Fibroblast of peridontal ligament (primary cell): ENCODE measurements around the gene NOS1AP.
"Not testable (repeated sequence)": the region's sequence is repeated elsewhere in the genome, so short reads cannot be mapped to it uniquely, and the experiment has no call there.

Experiments
- DNase-seq: peaks from one replicate; pipeline ENCODE4 v3.0.0-alpha.2; 2010; ENCODE audit errors: extremely low read depth

Gene NOS1AP

GRCh38 chr1:162166917-162167615 is 97.6 kb downstream of the NOS1AP start:
- DNase-seq, result no peak

- no peak for DNase-seq
Observed at GRCh38 chr1:162168261-162168660, 98.8 kb downstream of the NOS1AP start.

DNA sequence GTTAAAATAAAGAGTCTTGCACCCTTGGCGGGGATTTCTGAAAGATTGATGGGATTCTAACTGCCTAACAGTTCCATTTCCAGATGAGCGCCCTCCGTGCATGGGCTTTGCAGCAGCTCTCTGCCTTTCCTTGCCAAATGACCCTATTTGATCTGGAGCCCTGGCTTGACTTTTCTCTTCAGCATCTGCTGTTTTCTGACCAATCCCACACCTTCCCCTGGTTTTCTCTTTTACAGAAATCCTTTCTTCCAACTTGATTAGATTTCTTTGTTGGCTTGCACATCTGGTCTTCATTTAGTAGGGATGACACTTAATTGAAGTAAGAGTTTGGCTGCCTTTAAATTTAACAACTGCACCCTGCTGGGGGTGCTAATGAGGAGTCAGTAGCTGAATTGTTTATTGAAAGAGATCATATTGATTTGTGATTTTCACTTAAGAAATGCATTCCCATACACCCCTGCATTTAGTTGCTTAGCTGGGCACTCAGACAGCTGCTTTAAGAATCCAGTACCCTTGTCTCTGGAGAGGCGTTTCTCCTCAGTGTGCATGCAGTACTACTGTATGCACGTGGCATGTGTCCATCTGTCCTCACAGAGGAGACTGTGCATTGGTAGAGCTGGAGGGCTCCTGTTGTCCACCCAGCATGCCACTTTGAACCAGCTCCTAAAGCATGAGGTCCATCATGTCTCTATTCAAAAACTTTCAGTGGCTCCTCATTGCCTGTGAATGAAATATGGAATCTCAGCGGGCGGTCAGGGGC is 99.7 kb downstream of the NOS1AP start:
- DNase-seq, result peak; percentile 3

DNA sequence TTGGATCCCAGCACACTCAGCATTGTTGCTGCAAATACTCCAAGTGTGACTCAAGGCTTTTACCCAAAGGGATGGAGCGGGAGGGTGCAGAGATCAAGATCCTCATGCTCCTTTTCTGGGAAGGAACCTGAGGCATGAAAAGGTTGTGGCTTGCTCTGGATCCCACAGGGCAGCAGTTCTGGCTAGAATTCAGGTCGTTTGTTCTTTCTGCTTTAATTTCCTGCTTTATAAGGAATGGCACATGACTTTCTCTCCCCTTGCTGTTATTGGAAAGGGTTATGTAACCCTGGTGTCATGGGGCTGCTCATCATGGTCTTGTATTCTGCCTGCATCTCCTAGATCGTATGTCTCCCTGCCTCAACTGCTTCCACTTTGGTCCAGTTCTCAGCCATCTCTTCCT is 101.6 kb downstream of the NOS1AP start:
- DNase-seq, result no peak

DNA sequence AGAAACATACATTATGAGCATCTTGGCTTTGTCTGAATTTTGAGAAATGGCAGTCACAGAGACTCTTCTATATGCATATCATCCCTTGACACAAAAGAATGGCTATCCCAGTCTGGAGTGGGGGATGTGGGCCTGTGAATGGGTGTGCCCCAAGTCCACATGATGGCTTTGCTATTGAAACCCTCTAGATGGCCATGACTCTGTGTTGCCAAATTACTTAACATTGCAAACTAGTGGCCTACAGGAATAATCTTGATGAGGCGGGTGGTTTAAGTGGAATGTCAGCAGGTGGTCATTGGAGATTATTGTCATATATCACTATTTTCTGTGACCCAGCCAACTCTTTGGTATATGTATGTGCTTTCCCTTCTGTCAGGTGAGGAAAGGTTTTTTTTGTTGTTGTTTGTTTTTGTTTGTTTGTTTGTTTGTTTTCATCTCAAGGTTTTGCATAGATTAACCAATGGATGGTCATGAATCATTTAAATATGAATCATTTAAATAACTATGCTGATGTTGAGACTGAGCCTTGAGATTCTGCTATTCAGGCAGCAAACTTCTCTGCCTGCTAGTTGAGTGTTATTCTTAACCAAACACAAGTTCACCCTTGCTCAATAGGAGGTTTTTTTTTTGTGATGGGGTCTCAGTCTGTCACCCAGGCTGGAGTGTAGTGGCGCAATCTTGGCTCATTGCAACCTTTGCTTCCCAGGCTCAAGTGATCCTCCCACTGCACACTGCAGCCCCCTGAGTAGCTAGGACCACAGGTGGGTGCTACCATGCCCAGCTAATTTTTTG is 103.0 kb downstream of the NOS1AP start:
- DNase-seq, result no peak

DNA sequence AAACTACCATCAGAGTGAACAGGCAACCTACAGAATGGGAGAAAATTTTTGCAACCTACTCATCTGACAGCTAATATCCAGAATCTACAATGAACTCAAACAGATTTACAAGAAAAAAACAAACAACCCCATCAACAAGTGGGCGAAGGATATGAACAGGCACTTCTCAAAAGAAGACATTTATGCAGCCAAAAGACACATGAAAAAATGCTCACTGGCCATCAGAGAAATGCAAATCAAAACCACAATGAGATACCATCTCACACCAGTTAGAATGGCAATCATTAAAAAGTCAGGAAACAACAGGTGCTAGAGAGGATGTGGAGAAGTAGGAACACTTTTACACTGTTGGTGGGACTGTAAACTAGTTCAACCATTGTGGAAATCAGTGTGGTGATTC is 104.1 kb downstream of the NOS1AP start:
- not testable (repeated sequence) for DNase-seq

GRCh38 chr1:162174027-162174426 is 104.5 kb downstream of the NOS1AP start:
- DNase-seq, result not testable (repeated sequence)

DNA sequence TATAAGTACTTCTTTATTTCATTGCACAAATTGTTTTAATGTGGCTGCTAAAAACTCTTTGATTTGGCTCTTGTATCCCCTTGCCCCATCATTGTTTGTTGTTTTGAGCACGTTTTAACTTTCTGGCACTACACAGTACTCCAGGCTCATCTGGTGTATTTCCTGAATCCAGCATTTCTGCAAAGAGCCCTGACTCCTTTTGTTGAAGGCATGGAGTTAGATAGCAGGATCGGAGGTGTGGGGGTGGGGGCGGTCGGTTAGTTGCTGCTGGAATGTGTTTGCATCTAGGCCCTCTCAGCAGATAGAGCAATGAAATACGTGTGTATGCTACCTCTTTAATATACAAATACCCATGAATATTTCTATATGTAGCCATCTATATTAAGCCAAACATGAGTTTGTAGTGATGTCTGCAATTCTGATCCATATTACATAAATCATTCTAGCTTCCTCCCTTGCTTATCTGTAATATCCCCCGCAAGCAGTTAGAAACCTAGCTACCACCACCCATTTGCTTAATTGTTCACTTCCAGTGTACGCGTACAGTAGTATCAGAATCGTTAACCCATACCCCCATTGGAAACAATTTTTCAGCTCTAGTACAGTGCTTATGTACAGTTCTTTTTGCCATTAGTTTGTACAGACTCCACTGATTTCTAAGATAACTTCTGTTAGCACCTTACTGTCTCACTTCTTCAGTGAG is 106.0 kb downstream of the NOS1AP start:
- no peak for DNase-seq

GRCh38 chr1:162177126-162177525 is 107.6 kb downstream of the NOS1AP start:
- DNase-seq, result no peak

DNA sequence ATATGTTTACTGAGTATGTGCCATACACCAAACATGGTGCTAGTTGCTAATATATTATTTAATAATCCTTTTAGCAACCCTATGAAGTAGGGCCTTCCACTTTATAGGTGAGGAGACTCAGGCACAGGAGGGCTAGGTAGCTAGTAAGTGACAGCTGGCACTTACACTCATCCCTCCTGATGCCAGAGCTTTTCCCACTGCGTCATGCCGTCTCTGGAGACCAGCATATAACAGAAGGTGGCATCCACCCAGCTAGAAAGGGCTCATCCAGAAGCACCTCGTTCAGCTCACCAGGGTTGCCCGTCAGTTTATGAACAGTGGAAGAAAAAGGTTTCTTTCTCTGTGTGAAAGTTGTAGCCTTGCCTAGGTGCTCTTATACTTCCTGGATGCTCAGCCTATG is 108.9 kb downstream of the NOS1AP start:
- no peak for DNase-seq

DNA sequence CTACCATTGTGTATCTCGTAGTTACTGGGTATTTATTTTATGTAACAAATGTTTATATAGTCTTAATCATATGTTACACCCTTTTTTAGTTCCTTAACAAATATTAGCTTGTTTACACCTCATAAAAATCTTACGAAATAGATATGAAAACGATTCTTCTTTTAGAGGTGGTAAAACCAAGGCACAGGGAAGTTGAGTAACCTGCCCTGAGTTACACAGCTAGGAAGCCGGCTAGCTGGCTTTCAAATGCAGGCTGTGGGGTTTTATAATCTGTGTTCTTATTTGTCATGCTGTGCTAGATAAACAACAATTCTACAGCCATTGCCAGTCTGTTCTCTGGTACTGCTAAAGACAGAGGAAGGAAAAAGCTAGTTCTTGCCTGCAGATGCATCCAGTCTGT is 109.6 kb downstream of the NOS1AP start:
- DNase-seq, result no peak

DNA sequence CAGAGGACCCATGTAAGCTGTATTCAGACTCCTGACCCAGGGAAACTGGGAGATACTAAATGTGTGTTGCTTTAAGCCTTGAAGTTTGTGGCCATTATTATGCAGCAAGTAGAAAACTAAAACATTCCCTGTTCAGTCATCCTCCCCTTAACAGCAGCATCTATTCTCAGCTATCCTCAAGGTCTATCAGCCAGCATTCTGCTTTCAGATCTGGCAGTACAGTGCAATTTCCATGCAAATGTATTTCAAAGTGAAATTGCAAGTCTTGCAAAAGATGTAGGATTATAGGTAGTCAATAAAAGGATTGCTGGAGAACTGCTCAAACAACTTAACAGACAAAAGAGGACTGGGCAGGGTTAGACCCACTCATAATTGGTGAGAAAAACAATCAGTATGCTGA is 111.3 kb downstream of the NOS1AP start:
- no peak for DNase-seq

GRCh38 chr1:162182090-162182489 is 112.6 kb downstream of the NOS1AP start:
- no peak for DNase-seq

DNA sequence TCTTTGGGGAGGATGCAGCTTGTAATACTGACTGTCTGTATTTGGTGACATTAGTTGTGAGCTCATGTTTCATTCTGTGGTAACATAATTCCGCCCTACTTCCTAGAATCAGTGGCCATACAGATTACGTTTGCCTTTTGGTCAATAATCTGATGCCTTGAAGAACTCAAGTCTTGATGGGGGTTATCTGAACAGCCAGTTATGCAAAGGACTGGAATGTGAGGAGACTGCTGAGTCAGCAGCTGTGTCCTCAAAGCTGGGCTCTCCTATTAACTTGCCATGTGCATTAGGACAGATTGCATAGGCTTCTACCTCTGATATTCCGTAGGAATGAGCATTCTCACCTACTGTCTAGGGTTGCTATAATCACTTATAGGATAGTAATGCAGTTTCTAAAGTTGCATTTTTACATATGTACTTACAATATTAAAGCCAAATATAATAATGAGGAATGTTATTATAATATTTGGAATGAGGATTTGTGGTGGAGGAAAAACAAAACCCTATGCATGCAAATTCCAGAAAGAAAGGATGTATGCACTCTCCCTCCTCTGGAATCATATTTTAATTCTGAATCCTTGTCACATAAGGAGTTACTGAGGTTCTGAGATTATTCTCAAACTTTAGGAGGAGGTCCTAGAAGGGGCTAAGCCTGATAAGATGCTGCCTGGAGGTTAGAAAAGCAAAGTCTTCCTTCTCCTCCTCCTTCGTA is 116.0 kb downstream of the NOS1AP start:
- DNase-seq, result no peak

DNA sequence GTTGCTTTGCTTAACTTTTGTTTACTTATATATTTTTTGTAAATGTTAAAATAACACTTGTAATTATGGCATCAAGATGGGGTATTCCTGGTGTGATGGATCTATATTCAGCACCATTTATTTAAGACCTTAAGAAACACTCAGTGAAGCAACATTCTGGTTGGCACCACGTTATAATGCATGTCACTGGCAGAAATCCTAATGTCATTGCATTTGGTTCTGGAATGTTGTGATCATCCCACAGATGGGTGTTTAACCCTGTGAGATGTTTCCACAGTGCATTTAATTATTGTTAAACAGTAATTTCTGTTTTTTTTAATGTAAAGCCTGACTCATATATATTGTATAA is 116.5 kb downstream of the NOS1AP start:
- no peak for DNase-seq

DNA sequence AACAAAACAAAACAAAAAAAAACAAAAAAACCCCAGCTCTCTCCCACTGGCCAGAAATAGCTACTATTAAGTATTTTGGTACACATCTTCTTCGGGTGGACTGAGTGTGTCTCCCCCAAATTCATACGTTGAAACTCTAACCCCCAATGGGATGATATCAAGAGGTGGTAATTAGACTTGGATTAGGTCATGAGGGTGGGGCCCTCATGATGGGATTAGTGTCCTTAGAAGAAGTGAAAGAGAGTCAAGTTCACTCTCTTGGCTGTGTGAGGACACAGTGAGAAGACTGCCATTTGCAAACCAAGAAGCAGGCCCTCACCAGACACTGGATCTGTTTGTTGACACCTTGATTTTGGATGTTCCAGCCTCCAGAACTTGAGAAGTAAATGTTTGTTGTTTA is 116.9 kb downstream of the NOS1AP start:
- DNase-seq, result no peak

- no peak for DNase-seq
Observed at GRCh38 chr1:162187687-162188276, 118.3 kb downstream of the NOS1AP start.

- DNase-seq, result no peak
Observed at GRCh38 chr1:162189345-162189744, 119.9 kb downstream of the NOS1AP start.

GRCh38 chr1:162191396-162192305 is 122.2 kb downstream of the NOS1AP start:
- no peak for DNase-seq

GRCh38 chr1:162192306-162192678 is 122.8 kb downstream of the NOS1AP start:
- no peak for DNase-seq
